ENCODE data around the gene CELA2A.

DNA sequence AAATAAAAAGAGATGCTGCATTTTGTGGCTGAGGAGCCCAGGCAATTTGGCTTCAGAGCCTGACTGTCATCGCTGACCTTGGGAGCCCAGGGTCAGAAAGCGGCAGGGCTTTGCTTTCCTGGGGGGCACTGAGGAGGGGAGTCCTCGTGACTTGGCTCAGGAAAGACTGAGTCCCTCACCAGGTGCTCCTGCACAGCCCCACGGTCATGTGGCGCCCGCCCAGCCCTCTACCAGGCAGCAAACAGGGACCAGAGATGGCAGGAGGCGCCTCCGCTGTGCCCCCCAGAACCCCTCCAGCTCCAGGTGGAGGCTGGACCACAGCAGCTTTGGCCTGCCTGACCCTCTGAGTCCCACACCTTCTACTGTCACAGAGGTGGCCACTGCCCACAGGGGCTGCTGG, 33.7 kb upstream of the CELA2A start:
- TF ChIP-seq, protein P1, sequence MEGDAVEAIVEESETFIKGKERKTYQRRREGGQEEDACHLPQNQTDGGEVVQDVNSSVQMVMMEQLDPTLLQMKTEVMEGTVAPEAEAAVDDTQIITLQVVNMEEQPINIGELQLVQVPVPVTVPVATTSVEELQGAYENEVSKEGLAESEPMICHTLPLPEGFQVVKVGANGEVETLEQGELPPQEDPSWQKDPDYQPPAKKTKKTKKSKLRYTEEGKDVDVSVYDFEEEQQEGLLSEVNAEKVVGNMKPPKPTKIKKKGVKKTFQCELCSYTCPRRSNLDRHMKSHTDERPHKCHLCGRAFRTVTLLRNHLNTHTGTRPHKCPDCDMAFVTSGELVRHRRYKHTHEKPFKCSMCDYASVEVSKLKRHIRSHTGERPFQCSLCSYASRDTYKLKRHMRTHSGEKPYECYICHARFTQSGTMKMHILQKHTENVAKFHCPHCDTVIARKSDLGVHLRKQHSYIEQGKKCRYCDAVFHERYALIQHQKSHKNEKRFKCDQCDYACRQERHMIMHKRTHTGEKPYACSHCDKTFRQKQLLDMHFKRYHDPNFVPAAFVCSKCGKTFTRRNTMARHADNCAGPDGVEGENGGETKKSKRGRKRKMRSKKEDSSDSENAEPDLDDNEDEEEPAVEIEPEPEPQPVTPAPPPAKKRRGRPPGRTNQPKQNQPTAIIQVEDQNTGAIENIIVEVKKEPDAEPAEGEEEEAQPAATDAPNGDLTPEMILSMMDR (IDR thresholded peaks at IDR 0.05) = no peak
- TF ChIP-seq POLR2AphosphoS5 (IDR thresholded peaks at IDR 0.05) (no peak), POLR2A (IDR thresholded peaks at IDR 0.05; ENCODE audit: low read depth) (no peak), EP300 (IDR thresholded peaks at IDR 0.05) (no peak)
